Neural progenitor cell (in vitro differentiated cells): ENCODE results near the gene HIF1AN. TPM values are rescaled to one million over a fixed set of nuclear protein-coding genes. Genes with fewer than 3 reads are reported as not detected.
A peak's percentile ranks its signal among the peaks of the same experiment; 100 is the strongest.

Source experiments
- DNase-seq: peaks from one replicate; pipeline ENCODE4 v3.0.0-alpha.2; 2016; ENCODE audit warnings: low spot score
- H2AFZ ChIP-seq: fragments of 200-600 bp; sonication (generic); replicated peaks from 2 replicates; pipeline ENCODE4 v1.6.1; 2016; ENCODE audit warnings: antibody characterized with exemption
- H3F3A ChIP-seq: fragments of 200-600 bp; sonication (generic); 2 replicates; pipeline ENCODE4 v1.6.1; 2016; ENCODE audit warnings: antibody characterized with exemption, low read depth
- H3K27ac ChIP-seq: fragments of 200-600 bp; sonication (generic); 2 replicates; pipeline ENCODE4 v1.5.1; 2016; ENCODE audit warnings: mild to moderate bottlenecking
- H3K27me3 ChIP-seq: fragments of 200-600 bp; sonication (generic); 2 replicates; pipeline ENCODE4 v1.6.1; 2016; ENCODE audit warnings: mild to moderate bottlenecking, moderate library complexity
- H3K36me3 ChIP-seq: fragments of 200-600 bp; sonication (generic); 2 replicates; pipeline ENCODE4 v1.5.1; 2016
- H3K4me1 ChIP-seq: fragments of 200-600 bp; sonication (generic); 2 replicates; pipeline ENCODE4 v1.6.1; 2016; ENCODE audit warnings: mixed run types
- H3K4me2 ChIP-seq: fragments of 200-600 bp; sonication (generic); 2 replicates; pipeline ENCODE4 v1.6.1; 2016
- H3K4me3 ChIP-seq: fragments of 200-600 bp; sonication (generic); 2 replicates; pipeline ENCODE4 v1.5.1; 2016
- H3K79me2 ChIP-seq: fragments of 200-600 bp; sonication (generic); 2 replicates; pipeline ENCODE4 v1.6.1; 2016; ENCODE audit warnings: low read depth
- H3K9ac ChIP-seq: fragments of 200-600 bp; sonication (generic); 2 replicates; pipeline ENCODE4 v1.6.1; 2016
- H3K9me3 ChIP-seq: fragments of 200-600 bp; sonication (generic); 2 replicates; pipeline ENCODE4 v1.5.1; 2016; ENCODE audit warnings: low read depth
- H4K20me1 ChIP-seq: fragments of 200-600 bp; sonication (generic); 2 replicates; pipeline ENCODE4 v1.6.1; 2016; ENCODE audit warnings: low read depth
- H3K27ac Mint-ChIP-seq: 3 replicates; pipeline ENCODE4 v1.8.0; 2021; ENCODE audit warnings: mixed read lengths
- H3K27me3 Mint-ChIP-seq: 2 replicates; pipeline ENCODE4 v1.8.0; 2022; ENCODE audit warnings: low read depth, mild to moderate bottlenecking, inconsistent platforms, moderate library complexity, mixed read lengths; ENCODE audit not compliant: insufficient read depth
- H3K36me3 Mint-ChIP-seq: 3 replicates; pipeline ENCODE4 v1.8.0; 2021; ENCODE audit warnings: mixed read lengths
- H3K4me1 Mint-ChIP-seq: 3 replicates; pipeline ENCODE4 v1.8.0; 2021; ENCODE audit warnings: mixed read lengths
- H3K4me3 Mint-ChIP-seq: 3 replicates; pipeline ENCODE4 v1.8.0; 2021; ENCODE audit warnings: mild to moderate bottlenecking, moderate library complexity, mixed read lengths
- H3K9me3 Mint-ChIP-seq: 3 replicates; pipeline ENCODE4 v1.8.0; 2020; ENCODE audit warnings: mixed read lengths
- CTCF ChIP-seq: fragments of 200-600 bp; sonication (generic); IDR thresholded peaks from 2 replicates; pipeline ENCODE4 v1.5.1; 2017; ENCODE audit warnings: antibody characterized with exemption, mild to moderate bottlenecking
- EZH2 ChIP-seq: fragments of 200-600 bp; sonication (generic); IDR thresholded peaks from 2 replicates; pipeline ENCODE4 v1.6.1; 2017; ENCODE audit warnings: antibody characterized with exemption, mild to moderate bottlenecking, moderate library complexity
- EZH2phosphoT487 ChIP-seq: fragments of 200-600 bp; sonication (generic); IDR thresholded peaks from 2 replicates; pipeline ENCODE4 v1.6.1; 2017; ENCODE audit warnings: antibody characterized with exemption
- total RNA-seq: library from RNA; depleted of rRNA; stranded (reverse); fragments of >200 nt; gene quantifications from 2 replicates; pipeline ENCODE4 v1.2.3, GENCODE V29; 2015; ENCODE audit warnings: low replicate concordance

The HIF1AN gene
- total RNA-seq, 1 donor from 2014 or later = 26.4 TPM

- peak overlapping the region; percentile 91 for H3K4me3 Mint-ChIP-seq
- Histone ChIP-seq H4K20me1 (peaks cover 22% of the 10 kb centered on the region), H2AFZ (no peak overlapping the region)
These were observed 16.9 kb upstream of the HIF1AN start for GRCh38 chr10:100518761-100519241.

GRCh38 chr10:100519311-100520051, 16.3 kb upstream of the HIF1AN start, which contains the start of gene SEC31B:
TSS of gene SEC31B (minus strand) at chr10:100519861. CDS start at chr10:100516952, 2,909 bp downstream.
- Histone ChIP-seq H3K4me1 (peaks cover 11% of the 10 kb centered on the region), H3K4me3 (peak within 1 kb of the TSS; percentile 60), H3K9ac (no peak within 1 kb of the TSS), H3K9me3 (no peaks in the 10 kb centered on the region), H3K79me2 (no peaks in the 10 kb centered on the region), H3K27ac (no peak within 1 kb of the TSS), H3K27me3 (peaks cover 41% of the 10 kb centered on the region), H4K20me1 (peaks cover 23% of the 10 kb centered on the region), H3K4me2 (peak within 1 kb of the TSS; percentile 90), H2AFZ (no peak within 1 kb of the TSS), H3F3A (peaks cover 17% of the 10 kb centered on the region), H3K36me3 (no peaks in the 10 kb centered on the region)
- H3K4me3 Mint-ChIP-seq = peak within 1 kb of the TSS; percentile 91
- TF ChIP-seq EZH2phosphoT487 (peak; percentile 57), CTCF (no peak), EZH2 (peak; percentile 67)
- peak; percentile 87 for DNase-seq
- H3K9me3 Mint-ChIP-seq = no peaks in the 10 kb centered on the region
- no peak within 1 kb of the TSS for H3K27ac Mint-ChIP-seq
- peaks cover 15% of the 10 kb centered on the region for H3K36me3 Mint-ChIP-seq
- peaks cover 15% of the 10 kb centered on the region for H3K4me1 Mint-ChIP-seq
- no peaks in the 10 kb centered on the region for H3K27me3 Mint-ChIP-seq

More at GRCh38 chr10:100518761-100519241, 16.9 kb upstream of the HIF1AN start:
- TF ChIP-seq CTCF (peak; percentile 81), EZH2 (no peak), EZH2phosphoT487 (no peak)
- no peaks in the 10 kb centered on the region for H3K27me3 Mint-ChIP-seq
- peaks cover 41% of the 10 kb centered on the region for H3K27me3 ChIP-seq
- H3K9ac ChIP-seq = no peak overlapping the region
- H3K4me1 Mint-ChIP-seq = peaks cover 15% of the 10 kb centered on the region
- H3K27ac ChIP-seq = no peak overlapping the region
- no peaks in the 10 kb centered on the region for H3K9me3 Mint-ChIP-seq
- H3K36me3 Mint-ChIP-seq = peaks cover 13% of the 10 kb centered on the region
- no peaks in the 10 kb centered on the region for H3K36me3 ChIP-seq
- DNase-seq = peak; percentile 83
- H3K79me2 ChIP-seq = no peaks in the 10 kb centered on the region
- peaks cover 17% of the 10 kb centered on the region for H3F3A ChIP-seq
- no peak overlapping the region for H3K27ac Mint-ChIP-seq
- H3K4me1 ChIP-seq = peaks cover 11% of the 10 kb centered on the region
- no peaks in the 10 kb centered on the region for H3K9me3 ChIP-seq
- H3K4me2 ChIP-seq = peak overlapping the region; percentile 90
- peak overlapping the region; percentile 60 for H3K4me3 ChIP-seq

GRCh38 chr10:100520811-100521210, 14.9 kb upstream of the HIF1AN start:
- DNase-seq = no peak
- Mint-ChIP-seq H3K27ac (no peak overlapping the region), H3K36me3 (peaks cover 25% of the 10 kb centered on the region), H3K4me3 (peak overlapping the region; percentile 7), H3K4me1 (peaks cover 15% of the 10 kb centered on the region), H3K27me3 (no peaks in the 10 kb centered on the region), H3K9me3 (no peaks in the 10 kb centered on the region)
- Histone ChIP-seq H3K36me3 (peaks cover 3% of the 10 kb centered on the region), H3K27ac (no peak overlapping the region), H4K20me1 (peaks cover 26% of the 10 kb centered on the region), H3K9me3 (no peaks in the 10 kb centered on the region), H2AFZ (no peak overlapping the region), H3K4me3 (no peak overlapping the region), H3K4me2 (no peak overlapping the region), H3F3A (peaks cover 17% of the 10 kb centered on the region), H3K4me1 (peaks cover 11% of the 10 kb centered on the region), H3K27me3 (peaks cover 41% of the 10 kb centered on the region), H3K79me2 (no peaks in the 10 kb centered on the region), H3K9ac (no peak overlapping the region)
- no peak for TF ChIP-seq EZH2
- TF ChIP-seq EZH2phosphoT487 = no peak
- TF ChIP-seq CTCF = no peak
